ENCODE measurements around the gene MFSD11.
A peak's percentile ranks its signal among the peaks of the same experiment; 100 is the strongest.
"Not testable (repeated sequence)": the region's sequence is repeated elsewhere in the genome, so short reads cannot be mapped to it uniquely, and the experiment has no call there.

Gene MFSD11

GRCh38 chr17:76752006-76752405 is 14.1 kb downstream of the MFSD11 start:
- DNase-seq = no peak

GRCh38 chr17:76753061-76753961 is 15.4 kb downstream of the MFSD11 start:
- DNase-seq = no peak

- no peak for DNase-seq
These were observed 17.4 kb downstream of the MFSD11 start for GRCh38 chr17:76755285-76755684.

- no peak for DNase-seq
These were observed 19.3 kb downstream of the MFSD11 start for GRCh38 chr17:76757256-76757655.

- no peak for DNase-seq
These were observed 20.7 kb downstream of the MFSD11 start for GRCh38 chr17:76758570-76758969.

GRCh38 chr17:76772842-76773525 is 35.1 kb downstream of the MFSD11 start:
- peak; percentile 30 for DNase-seq

GRCh38 chr17:76775021-76775600 is 37.2 kb downstream of the MFSD11 start:
- DNase-seq = no peak

- peak; percentile 12 for DNase-seq
These were observed 43.4 kb downstream of the MFSD11 start for GRCh38 chr17:76781056-76781982.

GRCh38 chr17:76783146-76783545 is 45.2 kb downstream of the MFSD11 start:
- DNase-seq = no peak

GRCh38 chr17:76784926-76785325 is 47.0 kb downstream of the MFSD11 start:
- DNase-seq = no peak

- DNase-seq = peak; percentile 25
These were observed 49.9 kb downstream of the MFSD11 start for GRCh38 chr17:76787866-76788265.

- DNase-seq = peak; percentile 93
These were observed 51.4 kb downstream of the MFSD11 start for GRCh38 chr17:76789235-76789788.

GRCh38 chr17:76791053-76791980 is 53.4 kb downstream of the MFSD11 start:
- peak; percentile 89 for DNase-seq

- no peak for DNase-seq
These were observed 54.4 kb downstream of the MFSD11 start for GRCh38 chr17:76792348-76792747.

GRCh38 chr17:76793775-76794174 is 55.9 kb downstream of the MFSD11 start:
- DNase-seq = peak; percentile 72

GRCh38 chr17:76796081-76796480 is 58.2 kb downstream of the MFSD11 start:
- DNase-seq = no peak

- no peak for DNase-seq
These were observed 59.4 kb downstream of the MFSD11 start for GRCh38 chr17:76797241-76797840.

GRCh38 chr17:76801706-76802105 is 63.8 kb downstream of the MFSD11 start:
- DNase-seq = no peak

GRCh38 chr17:76805319-76805718 is 67.4 kb downstream of the MFSD11 start:
- no peak for DNase-seq

- not testable (repeated sequence) for DNase-seq
These were observed 68.2 kb downstream of the MFSD11 start for GRCh38 chr17:76806151-76806550.

GRCh38 chr17:76806767-76807166 is 68.8 kb downstream of the MFSD11 start:
- not testable (repeated sequence) for DNase-seq

Measured in NCI-H69 (cell line).